SK-N-MC (cell line): Measurements from ENCODE around the gene PREX1.

Source experiments
- DNase-seq: peaks from one replicate; pipeline ENCODE4 v3.0.0-alpha.2; 2011; ENCODE audit warnings: low read depth, low spot score
- H3K27ac ChIP-seq: fragments of 200-600 bp; sonication (generic); 2 replicates; pipeline ENCODE4 v1.5.1; 2016; ENCODE audit warnings: mixed run types
- H3K36me3 ChIP-seq: fragments of 200-600 bp; sonication (generic); 2 replicates; pipeline ENCODE4 v1.6.1; 2017; ENCODE audit warnings: antibody characterized with exemption, low read length, mixed read lengths; ENCODE audit not compliant: insufficient read depth
- H3K4me3 ChIP-seq: fragments of 200-600 bp; sonication (generic); 2 replicates; pipeline ENCODE4 v1.5.1; 2016
- H3K9ac ChIP-seq: fragments of 200-600 bp; sonication (generic); 2 replicates; pipeline ENCODE4 v1.8.0; 2017; ENCODE audit warnings: mixed run types, mixed read lengths; ENCODE audit not compliant: insufficient read length
- H3K9me3 ChIP-seq: fragments of 200-600 bp; sonication (generic); 2 replicates; pipeline ENCODE4 v1.6.1; 2017; ENCODE audit warnings: low read depth, mild to moderate bottlenecking, antibody characterized with exemption, low read length, moderate library complexity, mixed read lengths
- EZH2 ChIP-seq: fragments of 200-600 bp; sonication (generic); IDR thresholded peaks from one replicate; pipeline ENCODE4 v1.6.1; 2017; ENCODE audit warnings: antibody characterized with exemption
- FOXP2 ChIP-seq: optimal IDR thresholded peaks from 2 replicates; pipeline ENCODE3; 2011; ENCODE audit warnings: mild to moderate bottlenecking, moderate library complexity; ENCODE audit not compliant: insufficient read depth; ENCODE audit errors: extremely low read length, control extremely low read depth
- POLR2AphosphoS5 ChIP-seq: IDR thresholded peaks from 2 replicates; pipeline ENCODE4 v1.6.1; 2012; ENCODE audit warnings: mild to moderate bottlenecking, low read depth, low read length, borderline replicate concordance

The PREX1 gene

DNA sequence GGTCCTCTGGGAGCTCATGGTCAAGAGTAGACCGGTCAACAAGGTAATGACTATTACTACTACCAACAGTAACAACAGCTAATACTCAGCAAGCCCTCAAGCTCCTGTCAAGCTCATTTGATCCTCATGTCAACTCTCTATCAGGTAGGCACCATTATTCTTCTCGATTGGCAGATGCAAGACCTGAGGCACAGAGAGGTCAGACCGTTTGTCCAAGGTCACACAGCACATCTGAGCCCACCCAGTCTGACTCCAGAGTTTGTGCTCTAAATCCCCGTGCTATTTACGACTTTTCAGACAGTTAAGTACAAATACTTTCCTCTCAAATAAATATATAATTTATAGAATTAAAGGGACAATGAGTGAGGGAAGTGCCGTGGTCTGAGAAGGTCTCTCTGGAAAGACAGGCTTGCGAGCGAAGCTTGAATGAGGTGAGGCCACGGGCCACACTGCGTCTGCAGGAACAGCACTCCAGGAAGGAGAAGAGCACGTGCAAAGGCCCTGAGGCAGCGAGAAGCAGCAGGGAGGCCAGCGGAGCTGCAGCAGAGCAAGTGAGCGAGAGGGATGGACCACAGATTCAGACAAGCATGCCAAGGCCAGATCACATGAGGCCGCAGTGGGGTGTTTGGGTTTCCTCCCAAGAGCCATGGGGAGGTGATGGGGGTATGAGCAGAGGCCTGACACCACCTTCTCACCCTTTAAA lies 117.3 kb downstream of the PREX1 start:
- no peak for DNase-seq
- peak overlapping the region; percentile 39; the same call in 1 of the 2 replicates for H3K27ac ChIP-seq
- TF ChIP-seq EZH2, result no peak
- no peak for TF ChIP-seq FOXP2
- TF ChIP-seq POLR2AphosphoS5, result no peak

DNA sequence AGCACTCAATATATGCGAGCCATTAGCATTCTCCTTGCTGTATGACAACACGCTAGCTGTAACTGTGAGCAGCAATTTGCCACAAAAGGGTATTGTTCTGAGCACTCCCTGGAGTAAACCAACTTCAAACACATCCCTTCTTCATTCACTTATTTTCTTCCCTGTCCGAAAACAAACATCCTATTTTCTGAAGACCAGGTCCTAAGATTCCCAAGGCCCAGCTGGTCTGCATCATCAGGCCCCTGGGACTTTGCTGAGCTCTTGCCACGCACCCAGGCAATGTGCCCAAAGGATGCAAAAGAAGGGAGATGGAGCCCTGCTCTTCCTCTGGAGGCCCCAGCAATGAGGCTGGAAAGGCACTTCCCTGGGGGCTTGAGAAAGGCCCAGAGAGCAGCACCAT lies 118.1 kb downstream of the PREX1 start:
- no peak for DNase-seq
- Histone ChIP-seq H3K4me3 (no peak overlapping the region), H3K9ac (no peak overlapping the region), H3K27ac (peak overlapping the region; percentile 39; the same call in 1 of the 2 replicates), H3K36me3 (peaks cover 42% of the 10 kb centered on the region), H3K9me3 (no peaks in the 10 kb centered on the region)
- TF ChIP-seq EZH2 (no peak), FOXP2 (no peak), POLR2AphosphoS5 (no peak)

More for the DNA sequence above, 117.3 kb downstream of the PREX1 start:
- no peak overlapping the region for H3K4me3 ChIP-seq
- H3K9me3 ChIP-seq, result no peaks in the 10 kb centered on the region
- peaks cover 43% of the 10 kb centered on the region for H3K36me3 ChIP-seq
- no peak overlapping the region for H3K9ac ChIP-seq

DNA sequence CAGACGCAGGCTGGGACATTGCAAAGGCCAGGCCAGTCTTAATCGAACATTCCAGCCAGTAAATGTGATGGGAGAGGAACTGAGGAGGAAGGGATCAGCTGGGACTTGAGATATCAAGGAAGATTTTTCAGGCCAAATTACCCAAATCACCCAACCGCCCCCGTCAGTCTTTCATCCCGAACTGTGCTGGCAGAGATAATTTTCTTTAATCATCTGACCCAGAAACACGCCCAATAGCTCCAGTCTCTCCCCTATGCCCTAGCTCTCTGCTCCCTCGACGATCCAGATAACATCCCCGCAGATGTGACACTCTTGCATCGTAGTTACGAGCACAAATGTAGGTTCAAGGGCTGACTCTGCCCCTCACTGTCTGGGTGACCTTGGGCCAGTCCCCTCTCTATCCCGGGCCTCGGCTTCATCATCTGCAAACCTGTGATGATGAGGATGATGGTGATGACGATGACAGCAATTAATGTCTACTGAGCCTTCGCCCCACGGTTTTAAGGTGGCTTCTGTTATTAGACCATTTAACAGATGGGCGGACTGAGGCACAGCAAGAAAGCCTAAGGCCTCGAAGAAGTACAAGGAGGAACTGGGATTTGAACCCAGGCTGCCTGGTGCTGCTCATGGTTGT lies 118.6 kb downstream of the PREX1 start:
- no peak overlapping the region for H3K27ac ChIP-seq
- no peak overlapping the region for H3K9ac ChIP-seq
- peaks cover 40% of the 10 kb centered on the region for H3K36me3 ChIP-seq
- no peak for DNase-seq
- TF ChIP-seq EZH2 (no peak), POLR2AphosphoS5 (no peak)
- no peak overlapping the region for H3K4me3 ChIP-seq
- H3K9me3 ChIP-seq, result no peaks in the 10 kb centered on the region

DNA sequence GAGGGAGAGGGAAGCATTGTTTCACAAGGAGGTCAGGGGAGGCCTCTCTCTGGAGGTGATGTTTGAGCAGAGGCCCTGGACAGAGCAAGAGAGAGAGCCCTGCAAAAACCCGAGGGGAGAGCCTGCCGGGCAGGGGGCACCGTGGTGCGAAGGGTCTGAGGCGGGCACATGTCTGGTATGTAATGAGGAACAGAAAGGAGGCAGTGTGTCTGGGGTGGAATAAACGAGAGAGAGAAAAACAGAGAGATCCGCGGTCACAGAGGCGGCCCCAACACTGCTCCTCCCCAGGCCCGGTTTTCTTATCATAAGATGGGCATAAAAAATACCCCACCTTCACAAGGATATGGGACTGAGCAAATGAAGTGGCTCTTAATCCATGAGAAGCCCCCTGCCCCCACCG lies 119.2 kb downstream of the PREX1 start:
- DNase-seq, result no peak
- TF ChIP-seq FOXP2 (no peak), POLR2AphosphoS5 (no peak), EZH2 (no peak)
- Histone ChIP-seq H3K9me3 (no peaks in the 10 kb centered on the region), H3K36me3 (peaks cover 45% of the 10 kb centered on the region), H3K9ac (no peak overlapping the region), H3K27ac (no peak overlapping the region), H3K4me3 (no peak overlapping the region)

DNA sequence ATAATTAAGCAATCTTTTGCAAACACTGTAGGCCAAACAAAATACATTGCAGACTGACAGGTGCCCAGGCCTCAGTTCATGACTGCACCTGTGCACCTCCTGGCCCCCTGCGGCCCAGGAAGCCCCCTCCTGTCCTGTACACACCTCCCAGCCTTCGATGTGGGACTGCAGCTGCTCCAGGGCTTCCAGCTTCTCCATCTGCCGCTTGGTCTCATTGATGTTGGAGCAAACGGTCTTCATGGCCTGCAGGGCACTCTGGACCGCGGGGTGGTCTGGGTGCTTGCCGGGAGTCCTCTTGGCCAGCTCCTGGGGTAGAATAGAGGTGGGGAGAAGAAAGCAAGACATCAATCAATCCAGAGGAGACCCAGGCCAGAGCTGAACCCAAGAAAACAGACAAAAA lies 119.7 kb downstream of the PREX1 start:
- H3K4me3 ChIP-seq, result no peak overlapping the region
- no peaks in the 10 kb centered on the region for H3K9me3 ChIP-seq
- H3K36me3 ChIP-seq, result peaks cover 50% of the 10 kb centered on the region
- H3K27ac ChIP-seq, result no peak overlapping the region
- no peak for DNase-seq
- no peak overlapping the region for H3K9ac ChIP-seq
- TF ChIP-seq EZH2, result no peak
- TF ChIP-seq FOXP2, result no peak
- TF ChIP-seq POLR2AphosphoS5, result no peak

DNA sequence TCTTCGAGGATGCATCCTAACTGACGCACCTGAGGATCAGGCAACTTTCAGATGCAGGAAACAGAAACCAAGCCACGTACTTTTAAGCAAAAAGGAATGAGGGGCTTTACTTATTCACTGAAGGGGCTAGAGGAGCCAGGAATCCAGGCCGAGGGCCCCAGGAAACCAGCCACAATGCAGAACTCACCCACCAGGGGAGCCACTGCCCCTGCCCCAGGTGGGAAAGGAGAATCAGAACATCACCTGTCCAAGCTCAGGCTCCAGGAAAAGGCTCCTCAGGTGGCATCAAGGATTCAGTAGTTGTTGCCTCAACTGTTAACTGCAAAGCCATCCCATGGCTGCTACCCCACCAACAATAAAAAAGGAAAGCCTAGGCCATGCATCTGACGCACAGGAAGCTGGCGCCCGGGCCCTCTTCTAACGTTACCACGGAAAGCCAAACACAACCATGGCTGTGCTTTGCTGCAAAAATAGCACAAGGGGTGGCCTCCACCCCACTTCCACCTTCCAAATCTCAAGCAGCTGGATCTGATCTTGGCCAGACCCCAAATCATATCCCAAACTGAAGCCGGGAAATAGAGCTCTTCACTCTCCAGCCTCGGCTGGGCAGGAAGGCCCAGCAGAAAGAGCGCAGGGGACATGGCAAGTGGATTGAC lies 121.0 kb downstream of the PREX1 start:
- peak overlapping the region; percentile 49; the same call in 1 of the 2 replicates for H3K27ac ChIP-seq
- TF ChIP-seq FOXP2, result no peak
- no peaks in the 10 kb centered on the region for H3K9me3 ChIP-seq
- no peak for DNase-seq
- no peak overlapping the region for H3K9ac ChIP-seq
- peaks cover 50% of the 10 kb centered on the region for H3K36me3 ChIP-seq
- no peak overlapping the region for H3K4me3 ChIP-seq

DNA sequence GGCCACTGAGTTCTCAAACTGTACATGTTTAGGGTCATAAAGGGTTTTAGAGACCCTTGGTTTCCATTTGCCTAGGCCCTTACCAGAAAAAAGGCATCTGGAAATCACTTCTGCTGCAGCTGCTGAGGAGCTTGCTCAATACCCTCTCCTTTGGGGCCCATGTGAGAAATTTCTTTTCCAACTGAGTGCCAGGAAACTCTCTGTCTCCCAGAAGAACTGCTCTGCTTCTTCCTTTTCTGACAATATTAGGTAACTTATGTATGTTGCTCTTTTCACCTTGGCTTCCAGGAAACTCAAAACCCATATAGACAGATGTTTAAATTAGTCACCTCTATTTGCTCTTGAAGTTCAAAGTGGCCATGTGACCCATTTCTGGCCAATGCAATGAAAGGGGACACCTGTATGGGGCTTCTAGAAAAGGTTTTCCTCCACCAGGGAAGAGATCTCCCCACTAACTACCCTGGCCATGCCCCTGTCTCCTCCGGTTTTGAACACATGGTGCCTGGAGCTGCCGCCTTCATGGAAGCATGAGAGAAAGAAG lies 121.6 kb downstream of the PREX1 start:
- Histone ChIP-seq H3K27ac (peak overlapping the region; percentile 84), H3K9ac (no peak overlapping the region), H3K4me3 (no peak overlapping the region), H3K9me3 (no peaks in the 10 kb centered on the region), H3K36me3 (peaks cover 56% of the 10 kb centered on the region)
- DNase-seq, result no peak
- TF ChIP-seq FOXP2, result no peak
- TF ChIP-seq EZH2, result no peak
- TF ChIP-seq POLR2AphosphoS5, result no peak

DNA sequence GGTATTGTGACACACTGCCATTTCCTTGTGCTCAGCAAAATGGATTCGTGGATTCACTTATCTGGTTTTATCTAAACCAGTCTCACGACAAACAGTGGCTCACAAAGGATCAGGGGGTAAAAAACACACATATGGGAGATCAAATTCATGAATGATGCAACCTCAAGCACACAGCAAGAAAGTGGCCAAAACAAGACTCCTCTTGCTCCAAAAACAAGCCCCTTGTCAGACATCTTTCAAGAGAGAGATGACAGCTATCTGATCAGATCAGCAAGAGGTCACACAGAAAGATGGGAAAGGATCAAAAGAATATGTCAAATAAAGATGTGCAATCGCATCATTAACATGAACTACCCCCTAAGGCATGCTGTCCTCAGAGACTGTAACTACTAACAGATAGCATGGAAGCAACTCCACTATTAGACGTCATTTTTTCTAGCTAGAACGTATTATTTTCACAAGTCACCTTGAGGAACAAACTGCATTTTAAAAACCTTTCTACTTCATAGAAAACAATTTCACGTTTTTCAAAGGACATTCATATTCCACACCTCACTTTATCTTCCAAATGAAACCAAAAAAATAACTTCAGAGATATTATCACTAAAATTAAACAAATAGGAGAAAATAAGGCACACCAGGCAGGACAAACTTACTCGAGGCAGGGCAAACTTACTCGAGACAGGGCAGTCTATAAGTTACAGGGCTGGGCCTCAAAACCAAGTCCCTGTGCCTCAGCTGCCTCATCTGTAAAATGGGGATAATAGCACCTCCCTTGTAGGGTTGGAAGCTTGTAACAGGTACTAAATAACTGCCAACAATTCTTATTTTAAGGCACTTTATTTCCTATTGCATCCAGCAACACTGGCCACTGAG lies 122.3 kb downstream of the PREX1 start:
- H3K4me3 ChIP-seq, result no peak overlapping the region
- peak overlapping the region; percentile 84 for H3K27ac ChIP-seq
- H3K36me3 ChIP-seq, result peaks cover 63% of the 10 kb centered on the region
- TF ChIP-seq FOXP2 (no peak), POLR2AphosphoS5 (no peak), EZH2 (no peak)
- peak overlapping the region; percentile 2 for H3K9ac ChIP-seq
- no peak for DNase-seq
- no peaks in the 10 kb centered on the region for H3K9me3 ChIP-seq
